ENCODE data around the gene HMCN1. TPM values are rescaled to one million over a fixed set of nuclear protein-coding genes. Genes with fewer than 3 reads are reported as not detected.

The HMCN1 gene
- total RNA-seq, 2 donors from 2014 or later = 6.5 to 7.4 TPM

GRCh38 chr1:185960422-185961321 is 226.5 kb downstream of the HMCN1 start:
- H3K9ac ChIP-seq (ENCODE audit: extremely low read depth, low read length, poor library complexity, severe bottlenecking) = no peak overlapping the region
- H3K27ac ChIP-seq (ENCODE audit: low read depth, low read length) = no peak overlapping the region
- H3K27me3 ChIP-seq (ENCODE audit: control insufficient read depth, insufficient read depth, low read length, poor library complexity, severe bottlenecking) = no peaks in the 10 kb centered on the region
- Mint-ChIP-seq H3K36me3 (ENCODE audit: low read depth) (no peaks in the 10 kb centered on the region), H3K27ac (no peak overlapping the region), H3K9me3 (no peaks in the 10 kb centered on the region), H3K27me3 (ENCODE audit: insufficient read depth) (no peaks in the 10 kb centered on the region), H3K4me1 (peaks cover 23% of the 10 kb centered on the region), H3K4me3 (no peak overlapping the region)
- 88 to 91% methylated on average over 1 to 5 of the region's 5 CpGs for WGBS, 2 experiments (ENCODE audit: insufficient coverage in 1 of 2, insufficient read length in 1 of 2)
- no peak for DNase-seq
- no peak overlapping the region for H3K4me3 ChIP-seq (ENCODE audit: low read length)
- H3K36me3 ChIP-seq (ENCODE audit: control insufficient read depth, insufficient read depth, low read length) = no peaks in the 10 kb centered on the region
- no peaks in the 10 kb centered on the region for H3K4me1 ChIP-seq (ENCODE audit: control insufficient read depth, insufficient read depth, low read length)
- TF ChIP-seq, protein P1, sequence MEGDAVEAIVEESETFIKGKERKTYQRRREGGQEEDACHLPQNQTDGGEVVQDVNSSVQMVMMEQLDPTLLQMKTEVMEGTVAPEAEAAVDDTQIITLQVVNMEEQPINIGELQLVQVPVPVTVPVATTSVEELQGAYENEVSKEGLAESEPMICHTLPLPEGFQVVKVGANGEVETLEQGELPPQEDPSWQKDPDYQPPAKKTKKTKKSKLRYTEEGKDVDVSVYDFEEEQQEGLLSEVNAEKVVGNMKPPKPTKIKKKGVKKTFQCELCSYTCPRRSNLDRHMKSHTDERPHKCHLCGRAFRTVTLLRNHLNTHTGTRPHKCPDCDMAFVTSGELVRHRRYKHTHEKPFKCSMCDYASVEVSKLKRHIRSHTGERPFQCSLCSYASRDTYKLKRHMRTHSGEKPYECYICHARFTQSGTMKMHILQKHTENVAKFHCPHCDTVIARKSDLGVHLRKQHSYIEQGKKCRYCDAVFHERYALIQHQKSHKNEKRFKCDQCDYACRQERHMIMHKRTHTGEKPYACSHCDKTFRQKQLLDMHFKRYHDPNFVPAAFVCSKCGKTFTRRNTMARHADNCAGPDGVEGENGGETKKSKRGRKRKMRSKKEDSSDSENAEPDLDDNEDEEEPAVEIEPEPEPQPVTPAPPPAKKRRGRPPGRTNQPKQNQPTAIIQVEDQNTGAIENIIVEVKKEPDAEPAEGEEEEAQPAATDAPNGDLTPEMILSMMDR (conservative IDR thresholded peaks at IDR 0.05) = no peak
- no peaks in the 10 kb centered on the region for H3K9me3 ChIP-seq (ENCODE audit: control insufficient read depth, low read length)

- Histone ChIP-seq H3K9ac (ENCODE audit: extremely low read depth, low read length, poor library complexity, severe bottlenecking) (no peak overlapping the region), H3K4me1 (ENCODE audit: control insufficient read depth, insufficient read depth, low read length) (no peaks in the 10 kb centered on the region), H3K27ac (ENCODE audit: low read depth, low read length) (no peak overlapping the region), H3K27me3 (ENCODE audit: control insufficient read depth, insufficient read depth, low read length, poor library complexity, severe bottlenecking) (no peaks in the 10 kb centered on the region), H3K36me3 (ENCODE audit: control insufficient read depth, insufficient read depth, low read length) (no peaks in the 10 kb centered on the region), H3K9me3 (ENCODE audit: control insufficient read depth, low read length) (no peaks in the 10 kb centered on the region), H3K4me3 (ENCODE audit: low read length) (no peak overlapping the region)
- peaks cover 23% of the 10 kb centered on the region for H3K4me1 Mint-ChIP-seq
- H3K27me3 Mint-ChIP-seq (ENCODE audit: insufficient read depth) = no peaks in the 10 kb centered on the region
- no peaks in the 10 kb centered on the region for H3K9me3 Mint-ChIP-seq
- H3K4me3 Mint-ChIP-seq = no peak overlapping the region
- TF ChIP-seq, protein P1 (conservative IDR thresholded peaks at IDR 0.05) = no peak
- WGBS, 2 experiments (ENCODE audit: insufficient coverage in 1 of 2, insufficient read length in 1 of 2) = 95% methylated on average over 2 of the region's 2 CpGs; no CpG with 5 or more reads in 1 of the 2 experiments
- DNase-seq = no peak
- no peak overlapping the region for H3K27ac Mint-ChIP-seq
- H3K36me3 Mint-ChIP-seq (ENCODE audit: low read depth) = no peaks in the 10 kb centered on the region
Observed at GRCh38 chr1:185961664-185962063, 227.5 kb downstream of the HMCN1 start.

DNA sequence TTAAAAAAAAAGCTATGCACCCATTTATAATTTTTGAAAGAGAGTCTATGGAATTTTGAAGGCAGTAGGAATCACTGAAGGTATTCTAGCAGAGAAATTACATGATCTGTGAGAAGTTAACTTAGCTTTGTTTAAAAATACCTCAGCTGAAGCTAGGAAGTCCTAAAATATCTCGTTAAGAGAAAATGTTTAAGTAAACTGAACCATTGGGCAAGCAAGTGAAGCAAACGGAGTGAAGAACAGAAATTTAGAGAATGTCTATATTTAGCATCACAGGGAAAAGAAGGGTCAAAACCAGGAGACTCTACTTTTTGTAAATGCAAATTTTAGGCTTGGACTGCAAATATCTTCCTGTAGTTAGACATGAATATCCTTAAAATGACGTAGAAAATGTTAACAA is 230.8 kb downstream of the HMCN1 start:
- peaks cover 21% of the 10 kb centered on the region for H3K4me1 Mint-ChIP-seq
- no peak overlapping the region for H3K27ac ChIP-seq (ENCODE audit: low read depth, low read length)
- 86 to 89% methylated on average over 3 of the region's 3 CpGs for WGBS, 2 experiments (ENCODE audit: insufficient coverage in 1 of 2, insufficient read length in 1 of 2)

More for the DNA sequence above, 230.8 kb downstream of the HMCN1 start:
- peak overlapping the region; percentile 60 for H3K27ac Mint-ChIP-seq
- no peak overlapping the region for H3K4me3 ChIP-seq (ENCODE audit: low read length)
- no peaks in the 10 kb centered on the region for H3K36me3 ChIP-seq (ENCODE audit: control insufficient read depth, insufficient read depth, low read length)
- no peak overlapping the region for H3K9ac ChIP-seq (ENCODE audit: extremely low read depth, low read length, poor library complexity, severe bottlenecking)
- no peaks in the 10 kb centered on the region for H3K9me3 Mint-ChIP-seq
- no peaks in the 10 kb centered on the region for H3K4me1 ChIP-seq (ENCODE audit: control insufficient read depth, insufficient read depth, low read length)
- H3K9me3 ChIP-seq (ENCODE audit: control insufficient read depth, low read length) = no peaks in the 10 kb centered on the region
- no peaks in the 10 kb centered on the region for H3K27me3 ChIP-seq (ENCODE audit: control insufficient read depth, insufficient read depth, low read length, poor library complexity, severe bottlenecking)
- H3K27me3 Mint-ChIP-seq (ENCODE audit: insufficient read depth) = no peaks in the 10 kb centered on the region
- DNase-seq = no peak
- H3K4me3 Mint-ChIP-seq = no peak overlapping the region
- H3K36me3 Mint-ChIP-seq (ENCODE audit: low read depth) = no peaks in the 10 kb centered on the region
- TF ChIP-seq, protein P1 (conservative IDR thresholded peaks at IDR 0.05) = no peak

All from endodermal cell (in vitro differentiated cells).